Thyroid gland (tissue), 4 donors: ENCODE results near the gene RFX8.

Experiments
- CTCF ChIP-seq, 6 experiments: fragments of 200-600 bp in 3 of 6; fragments of 450-650 bp in 3 of 6; sonication (generic) in 3 of 6; IDR thresholded peaks; one replicate each; pipeline ENCODE4 v1.5.1; 2016 to 2019; ENCODE audit warnings: antibody characterized with exemption in 6 of 6, mild to moderate bottlenecking in 2 of 6, inconsistent platforms in 1 of 6, moderate library complexity in 1 of 6
- POLR2A ChIP-seq, 2 donors: fragments of 450-650 bp; IDR thresholded peaks; one replicate each; pipeline ENCODE4 v1.6.1; 2017; ENCODE audit warnings: antibody characterized with exemption in 2 of 2, mild to moderate bottlenecking in 2 of 2, moderate library complexity in 1 of 2

DNA sequence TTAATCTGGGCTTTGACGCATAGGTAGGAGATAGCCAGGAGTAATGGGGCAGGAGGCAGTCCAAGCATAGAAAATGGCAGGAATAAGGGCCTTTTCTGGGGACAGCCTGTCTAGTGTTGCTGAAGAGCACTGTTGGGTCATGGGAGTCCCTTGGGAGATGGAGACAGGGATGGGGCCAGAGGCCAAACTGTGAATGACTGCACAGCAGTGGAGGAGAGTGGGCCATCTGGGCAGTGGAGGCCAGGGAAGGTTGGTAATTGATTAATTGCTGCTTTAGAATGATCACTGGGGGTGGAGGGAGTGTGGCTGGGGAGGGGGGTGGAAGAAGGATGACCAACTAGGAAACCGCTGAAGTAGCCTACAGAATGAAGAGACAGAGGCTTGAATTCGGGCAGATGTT, 59.0 kb downstream of the RFX8 start:
- TF ChIP-seq CTCF (IDR thresholded peaks at IDR 0.05) (no peak), POLR2A (IDR thresholded peaks at IDR 0.05) (no peak)
